Right cardiac atrium (tissue), 5 donors: Measurements from ENCODE around the gene SELPLG. TPM values are rescaled to one million over a fixed set of nuclear protein-coding genes. Genes with fewer than 3 reads are reported as not detected.
"Not testable (repeated sequence)": the region's sequence is repeated elsewhere in the genome, so short reads cannot be mapped to it uniquely, and the experiment has no call there.

Source experiments
- ATAC-seq, 2 donors: fragments of 200-7000 bp; cut with Tn5 transposase; one replicate each; pipeline versions ENCODE4 v1.8.0 to v1.9.1; 2020; ENCODE audit warnings: moderate library complexity in 2 of 2, mild to moderate bottlenecking in 1 of 2
- DNase-seq, 3 donors: peaks; one replicate each; pipeline ENCODE4 v3.0.0-alpha.2; 2020
- H3K27ac ChIP-seq: one replicate; pipeline ENCODE4 v1.5.1; 2013; ENCODE audit warnings: mild to moderate bottlenecking, low read length, control low read depth, moderate library complexity
- H3K27me3 ChIP-seq: one replicate; pipeline ENCODE4 v1.6.1; 2013; ENCODE audit not compliant: control insufficient read depth, insufficient read depth
- H3K4me1 ChIP-seq: one replicate; pipeline ENCODE4 v1.6.1; 2013; ENCODE audit warnings: low read length; ENCODE audit not compliant: control insufficient read depth, insufficient read depth
- H3K4me3 ChIP-seq: one replicate; pipeline ENCODE4 v1.5.1; 2013; ENCODE audit warnings: low read length, control low read depth
- H3K9me3 ChIP-seq: one replicate; pipeline ENCODE4 v1.6.1; 2013; ENCODE audit warnings: low read length; ENCODE audit not compliant: control insufficient read depth
- WGBS: extraction: QIAGEN DNeasy Blood & Tissue Kit; methylation state at CpG from one replicate; pipeline ENCODE4 v1.1.7; 2013; 5-methylcytosine and 5-hydroxymethylcytosine counted together
- intact Hi-C, 4 donors: fragments of 100-400 bp; cut with DNase I; formaldehyde crosslinking; loops; one replicate each; pipeline versions ENCODE4 v1.11.0 to v1.14.0; 2022 to 2023
- polyA plus RNA-seq: library from polyadenylated mRNA; stranded (reverse); fragments of 200-250 nt; gene quantifications from one replicate; pipeline ENCODE4 v1.2.3, GENCODE V29; 2013
- total RNA-seq, 4 donors: library from RNA; stranded (reverse); fragmentation: NEBNext Ultra II Directional; extraction: Animal tissue kit (Norgen Biotek cat#: 25700); gene quantifications; one replicate each; pipeline ENCODE4 v1.2.1, GENCODE V29; 2021
- donor health status: healthy with polysubstance abuse.
- donor health status: DM: no; HTN: yes; CAD: no.
- donor health status: DM: no; HTN: no; CAD: no.
- donor health status: DM: no; HTN: yes; CAD: no; lungs with severe emphysema.
- donor health status: DM: yes; HTN: yes; CAD: no.

SELPLG gene
- total and polyA plus RNA-seq, 5 donors: 1.9 to 6.2 (median 3.8) TPM

GRCh38 chr12:108638141-108638827 lies 4.6 kb upstream of the SELPLG start:
- Histone ChIP-seq H3K4me1 (peaks cover 6% of the 10 kb centered on the region), H3K9me3 (no peaks in the 10 kb centered on the region), H3K27me3 (no peaks in the 10 kb centered on the region), H3K4me3 (no peak overlapping the region), H3K27ac (peak overlapping the region; percentile 32)
- ATAC-seq (peak; percentile 35 to 47), DNase-seq (peak in 2 of 3 donors; percentile 76 to 82)
- WGBS: 20% methylated on average over 18 of the region's 18 CpGs
- intact Hi-C loops: loop anchor here in 1 of 4 donors (10.0 kb wide), 1 partner anchor 457 kb away; the partner anchor contains the start of genes ALKBH2 and UNG

GRCh38 chr12:108637222-108637971 lies 3.7 kb upstream of the SELPLG start:
- Histone ChIP-seq H3K9me3 (no peaks in the 10 kb centered on the region), H3K27me3 (no peaks in the 10 kb centered on the region), H3K27ac (no peak overlapping the region), H3K4me1 (peaks cover 6% of the 10 kb centered on the region), H3K4me3 (no peak overlapping the region)
- DNase-seq (no peak), ATAC-seq (no peak)
- intact Hi-C loops: loop anchor here in 1 of 4 donors (10.0 kb wide), 1 partner anchor 457 kb away; the partner anchor contains the start of genes ALKBH2 and UNG
- WGBS: 66% methylated on average over 7 of the region's 7 CpGs

GRCh38 chr12:108635997-108636808 lies 2.5 kb upstream of the SELPLG start:
- H3K4me3 ChIP-seq: no peak overlapping the region
- DNase-seq (no peak), ATAC-seq (no peak)
- 80% methylated on average over 6 of the region's 6 CpGs for WGBS
- no peaks in the 10 kb centered on the region for H3K27me3 ChIP-seq
- intact Hi-C loops: loop anchor here in 1 of 4 donors (10.0 kb wide), 1 partner anchor 459 kb away; the partner anchor contains the start of genes ALKBH2 and UNG
- peaks cover 2% of the 10 kb centered on the region for H3K4me1 ChIP-seq
- no peak overlapping the region for H3K27ac ChIP-seq
- no peaks in the 10 kb centered on the region for H3K9me3 ChIP-seq

- intact Hi-C loops: loop anchor here in 1 of 4 donors (10.0 kb wide), 1 partner anchor 459 kb away; the partner anchor contains the start of genes ALKBH2 and UNG
- no peak for ATAC-seq
- no peaks in the 10 kb centered on the region for H3K27me3 ChIP-seq
- 49% methylated on average over 15 of the region's 15 CpGs for WGBS
- no peaks in the 10 kb centered on the region for H3K9me3 ChIP-seq
- no peak overlapping the region for H3K27ac ChIP-seq
- peaks cover 2% of the 10 kb centered on the region for H3K4me1 ChIP-seq
- DNase-seq: no peak
- no peak overlapping the region for H3K4me3 ChIP-seq
Observed at GRCh38 chr12:108635201-108635996, 1.7 kb upstream of the SELPLG start.

- Histone ChIP-seq H3K9me3 (no peaks in the 10 kb centered on the region), H3K4me1 (peaks cover 7% of the 10 kb centered on the region), H3K27ac (no peak overlapping the region), H3K27me3 (no peaks in the 10 kb centered on the region), H3K4me3 (no peak overlapping the region)
- WGBS: 70% methylated on average over 4 of the region's 4 CpGs
- ATAC-seq (peak in 1 of 2 donors; percentile 2), DNase-seq (peak in 1 of 3 donors; percentile 53)
- intact Hi-C loops: loop anchor here in 1 of 4 donors (10.0 kb wide), 1 partner anchor 460 kb away; the partner anchor contains the start of genes ALKBH2 and UNG
Observed at GRCh38 chr12:108634341-108634751, 652 bp upstream of the SELPLG start.

- DNase-seq: no peak
- H3K27ac ChIP-seq: no peak overlapping the region
- peaks cover 6% of the 10 kb centered on the region for H3K4me1 ChIP-seq
- intact Hi-C loops: loop anchor here in 1 of 4 donors (10.0 kb wide), 1 partner anchor 462 kb away; the partner anchor contains the start of genes ALKBH2 and UNG
- WGBS: 89% methylated on average over 7 of the region's 7 CpGs
- H3K27me3 ChIP-seq: no peaks in the 10 kb centered on the region
- ATAC-seq: no peak
- no peak overlapping the region for H3K4me3 ChIP-seq
- H3K9me3 ChIP-seq: no peaks in the 10 kb centered on the region
Observed at GRCh38 chr12:108633081-108633533, 587 bp downstream of the SELPLG start.

GRCh38 chr12:108631261-108631660 lies 2.4 kb downstream of the SELPLG start:
- H3K4me1 ChIP-seq, DNase-seq, H3K4me3 ChIP-seq, H3K27ac ChIP-seq, H3K9me3 ChIP-seq, ATAC-seq, H3K27me3 ChIP-seq: not testable (repeated sequence)
- WGBS: 94% methylated on average over 4 of the region's 4 CpGs
- intact Hi-C loops: loop anchor here in 1 of 4 donors (10.0 kb wide), 1 partner anchor 464 kb away; the partner anchor contains the start of genes ALKBH2 and UNG

- intact Hi-C loops: loop anchor here in 1 of 4 donors (10.0 kb wide), 1 partner anchor 464 kb away; the partner anchor contains the start of genes ALKBH2 and UNG
- DNase-seq: no peak
- H3K27me3 ChIP-seq: no peaks in the 10 kb centered on the region
- H3K4me1 ChIP-seq: peaks cover 5% of the 10 kb centered on the region
- H3K4me3 ChIP-seq: no peak overlapping the region
- H3K27ac ChIP-seq: no peak overlapping the region
- ATAC-seq: no peak
- no peaks in the 10 kb centered on the region for H3K9me3 ChIP-seq
- WGBS: 63% methylated on average over 9 of the region's 9 CpGs
Observed at GRCh38 chr12:108630481-108631207, 3.0 kb downstream of the SELPLG start.

GRCh38 chr12:108629824-108630476 lies 3.7 kb downstream of the SELPLG start:
- no peaks in the 10 kb centered on the region for H3K27me3 ChIP-seq
- peak; percentile 59 to 73 (median 71) for DNase-seq
- H3K27ac ChIP-seq: peak overlapping the region; percentile 12
- intact Hi-C loops: loop anchor here in 1 of 4 donors (10.0 kb wide), 1 partner anchor 465 kb away; the partner anchor contains the start of genes ALKBH2 and UNG
- no peaks in the 10 kb centered on the region for H3K9me3 ChIP-seq
- peak; percentile 27 to 62 for ATAC-seq
- WGBS: 46% methylated on average over 17 of the region's 17 CpGs
- H3K4me1 ChIP-seq: peaks cover 5% of the 10 kb centered on the region
- H3K4me3 ChIP-seq: no peak overlapping the region
